K562 (cell line): ENCODE results near the gene FN1.

Experiments used
- ATF1 ChIP-seq, 2 experiments: fragments of 450-650 bp in 1 of 2; IDR thresholded peaks; 2 replicates each; pipeline ENCODE4 v1.6.1; 2016; ENCODE audit warnings: missing compliant biosample characterization in 1 of 2, missing genetic modification characterization in 1 of 2
- CTCF ChIP-seq, 3 experiments: IDR thresholded peaks in 2 of 3; conservative IDR thresholded peaks in 1 of 3; 2 replicates each; pipeline ENCODE4 v1.5.1; 2011 to 2012; ENCODE audit warnings: low read length in 3 of 3, mild to moderate bottlenecking in 3 of 3, control low read depth in 2 of 3, improper control_type of control experiment in 1 of 3, inconsistent platforms in 1 of 3, low read depth in 1 of 3, mixed read lengths in 1 of 3, moderate library complexity in 1 of 3; ENCODE audit not compliant: insufficient read depth in 2 of 3
- EZH2 ChIP-seq: IDR thresholded peaks from 2 replicates; pipeline ENCODE4 v1.6.1; 2012; ENCODE audit warnings: low read depth, mild to moderate bottlenecking, inconsistent platforms, low read length, borderline replicate concordance
- JUN ChIP-seq, 2 experiments: sonication (generic) in 1 of 2; formaldehyde crosslinking in 1 of 2; IDR thresholded peaks; 2 replicates each; pipeline versions ENCODE4 v1.6.1 to v1.8.0; 2012 to 2022; ENCODE audit warnings: borderline replicate concordance in 2 of 2, mild to moderate bottlenecking in 2 of 2, improper control_type of control experiment in 1 of 2, low read depth in 1 of 2, low read length in 1 of 2, missing genetic modification reagents in 1 of 2
- MEF2A ChIP-seq: IDR thresholded peaks from 2 replicates; pipeline ENCODE4 v1.6.1; 2011; ENCODE audit warnings: low read depth, mild to moderate bottlenecking, low read length, moderate library complexity; ENCODE audit not compliant: control insufficient read depth
- POLR2AphosphoS5 ChIP-seq: IDR thresholded peaks from 2 replicates; pipeline ENCODE4 v1.6.1; 2011; ENCODE audit warnings: mild to moderate bottlenecking, low read depth, low read length, moderate library complexity; ENCODE audit not compliant: control insufficient read depth, insufficient read depth
- RFX5 ChIP-seq: IDR thresholded peaks from 2 replicates; pipeline ENCODE4 v1.6.1; 2011; ENCODE audit warnings: low read depth, mild to moderate bottlenecking, improper control_type of control experiment, low read length
- TAF1 ChIP-seq: IDR thresholded peaks from 2 replicates; pipeline ENCODE4 v1.6.1; 2011; ENCODE audit warnings: mild to moderate bottlenecking, low read length, moderate library complexity; ENCODE audit not compliant: insufficient read depth, control insufficient read depth, severe bottlenecking; ENCODE audit errors: extremely low read depth
- TAF7 ChIP-seq: fragments of 450-650 bp; IDR thresholded peaks from 2 replicates; pipeline ENCODE4 v1.6.1; 2016; ENCODE audit warnings: missing genetic modification characterization, missing compliant biosample characterization

- no peak for TF ChIP-seq CTCF (IDR thresholded peaks at IDR 0.05 in 2 of 3, conservative IDR thresholded peaks at IDR 0.05 in 1 of 3; ENCODE audit: insufficient read depth in 2 of 3, low read depth in 1 of 3, low read length in 3 of 3)
- no peak for TF ChIP-seq EZH2
- no peak for TF ChIP-seq MEF2A
- no peak for TF ChIP-seq ATF1 (CRISPR knock-in tag; IDR thresholded peaks at IDR 0.05)
- no peak for TF ChIP-seq ATF1 (tag; IDR thresholded peaks at IDR 0.05)
- no peak for TF ChIP-seq POLR2AphosphoS5
- no peak for TF ChIP-seq TAF7 (tag)
- TF ChIP-seq TAF1: no peak
- no peak for TF ChIP-seq JUN (IDR thresholded peaks at IDR 0.05; ENCODE audit: borderline replicate concordance, low read depth, low read length)
- no peak for TF ChIP-seq JUN (CRISPR knock-in tag; IDR thresholded peaks at IDR 0.05; ENCODE audit: borderline replicate concordance)
- TF ChIP-seq RFX5: no peak
Measured at GRCh38 chr2:215332872-215333595, 102.8 kb downstream of the FN1 start.
